Measurements from ENCODE around the gene TEPSIN.

TEPSIN gene

GRCh38 chr17:81198826-81199481 is 39.9 kb downstream of the TEPSIN start:
- no peaks in the 10 kb centered on the region for H3K79me2 ChIP-seq (ENCODE audit: insufficient read depth, low read length)
- H3K4me1 ChIP-seq (ENCODE audit: insufficient read depth, low read length): no peaks in the 10 kb centered on the region
- no peak overlapping the region for H2AFZ ChIP-seq (ENCODE audit: low read depth, low read length)
- DNase-seq: no peak
- ATAC-seq (ENCODE audit: insufficient read depth, low read depth): no peak
- H4K20me1 ChIP-seq (ENCODE audit: insufficient read depth, low read length): no peaks in the 10 kb centered on the region
- no peak overlapping the region for H3K4me2 ChIP-seq (ENCODE audit: insufficient read depth, low read length)
- peaks cover 73% of the 10 kb centered on the region for H3K36me3 ChIP-seq (ENCODE audit: insufficient read depth, low read length)
- no peak overlapping the region for H3K4me3 ChIP-seq (ENCODE audit: low read depth in 1 of 2, low read length in 2 of 2)
- H3K9me3 ChIP-seq (ENCODE audit: insufficient read depth, low read length, severe bottlenecking): no peaks in the 10 kb centered on the region
- TF ChIP-seq EZH2 (IDR thresholded peaks at IDR 0.05; ENCODE audit: borderline replicate concordance, low read depth, low read length, severe bottlenecking) (no peak), CTCF (IDR thresholded peaks at IDR 0.05; ENCODE audit: borderline replicate concordance, extremely low read depth, low read length, poor library complexity, severe bottlenecking) (no peak)
- H3K27me3 ChIP-seq (ENCODE audit: insufficient read depth, low read length, poor library complexity): no peaks in the 10 kb centered on the region
- H3K9ac ChIP-seq (ENCODE audit: low read depth, low read length): no peak overlapping the region
- H3K27ac ChIP-seq (ENCODE audit: low read length): no peak overlapping the region

GRCh38 chr17:81197831-81198490 is 40.9 kb downstream of the TEPSIN start:
- Histone ChIP-seq H2AFZ (ENCODE audit: low read depth, low read length) (no peak overlapping the region), H3K27ac (ENCODE audit: low read length) (no peak overlapping the region), H3K4me3 (ENCODE audit: low read depth in 1 of 2, low read length in 2 of 2) (no peak overlapping the region), H3K36me3 (ENCODE audit: insufficient read depth, low read length) (peaks cover 66% of the 10 kb centered on the region), H3K4me2 (ENCODE audit: insufficient read depth, low read length) (no peak overlapping the region), H3K79me2 (ENCODE audit: insufficient read depth, low read length) (no peaks in the 10 kb centered on the region), H3K9ac (ENCODE audit: low read depth, low read length) (no peak overlapping the region), H3K9me3 (ENCODE audit: insufficient read depth, low read length, severe bottlenecking) (no peaks in the 10 kb centered on the region), H3K27me3 (ENCODE audit: insufficient read depth, low read length, poor library complexity) (no peaks in the 10 kb centered on the region), H4K20me1 (ENCODE audit: insufficient read depth, low read length) (no peaks in the 10 kb centered on the region), H3K4me1 (ENCODE audit: insufficient read depth, low read length) (no peaks in the 10 kb centered on the region)
- ATAC-seq (ENCODE audit: insufficient read depth, low read depth) (no peak), DNase-seq (no peak)
- TF ChIP-seq CTCF (IDR thresholded peaks at IDR 0.05; ENCODE audit: borderline replicate concordance, extremely low read depth, low read length, poor library complexity, severe bottlenecking): no peak
- TF ChIP-seq EZH2 (IDR thresholded peaks at IDR 0.05; ENCODE audit: borderline replicate concordance, low read depth, low read length, severe bottlenecking): no peak

GRCh38 chr17:81197409-81197795 is 41.5 kb downstream of the TEPSIN start:
- Histone ChIP-seq H3K79me2 (ENCODE audit: insufficient read depth, low read length) (no peaks in the 10 kb centered on the region), H3K4me1 (ENCODE audit: insufficient read depth, low read length) (no peaks in the 10 kb centered on the region), H3K36me3 (ENCODE audit: insufficient read depth, low read length) (peaks cover 63% of the 10 kb centered on the region), H3K27ac (ENCODE audit: low read length) (no peak overlapping the region), H3K4me3 (ENCODE audit: low read depth in 1 of 2, low read length in 2 of 2) (no peak overlapping the region), H3K9ac (ENCODE audit: low read depth, low read length) (no peak overlapping the region), H2AFZ (ENCODE audit: low read depth, low read length) (no peak overlapping the region), H3K27me3 (ENCODE audit: insufficient read depth, low read length, poor library complexity) (no peaks in the 10 kb centered on the region), H4K20me1 (ENCODE audit: insufficient read depth, low read length) (no peaks in the 10 kb centered on the region), H3K4me2 (ENCODE audit: insufficient read depth, low read length) (no peak overlapping the region), H3K9me3 (ENCODE audit: insufficient read depth, low read length, severe bottlenecking) (no peaks in the 10 kb centered on the region)
- no peak for ATAC-seq (ENCODE audit: insufficient read depth, low read depth)
- no peak for TF ChIP-seq CTCF (IDR thresholded peaks at IDR 0.05; ENCODE audit: borderline replicate concordance, extremely low read depth, low read length, poor library complexity, severe bottlenecking)
- no peak for TF ChIP-seq EZH2 (IDR thresholded peaks at IDR 0.05; ENCODE audit: borderline replicate concordance, low read depth, low read length, severe bottlenecking)
- DNase-seq: no peak

Measured in DND-41 (cell line).